SU-DHL-6 (cell line): Measurements from ENCODE around the gene VPS33A.

ENCODE experiments used
- H2AFZ ChIP-seq: fragments of 200-600 bp; sonication (generic); 2 replicates; pipeline ENCODE4 v1.6.1; 2014; ENCODE audit warnings: low read depth, mild to moderate bottlenecking, moderate library complexity, mixed read lengths, antibody characterized with exemption, low read length; ENCODE audit not compliant: severe bottlenecking
- H3F3A ChIP-seq: fragments of 200-600 bp; shearing (Covaris generic); 2 replicates; pipeline ENCODE4 v1.6.0; 2016; ENCODE audit warnings: antibody characterized with exemption, mild to moderate bottlenecking; ENCODE audit not compliant: insufficient read depth
- H3K27ac ChIP-seq: fragments of 200-600 bp; sonication (generic); 2 replicates; pipeline ENCODE4 v1.5.1; 2016; ENCODE audit warnings: low read depth, mild to moderate bottlenecking, low read length, moderate library complexity, mixed read lengths
- H3K27me3 ChIP-seq: fragments of 200-600 bp; sonication (generic), shearing (Covaris generic); 2 replicates; pipeline ENCODE4 v1.6.0; 2014; ENCODE audit warnings: mild to moderate bottlenecking, low read length
- H3K36me3 ChIP-seq: fragments of 200-600 bp; sonication (generic); 2 replicates; pipeline ENCODE4 v1.6.1; 2014; ENCODE audit warnings: mild to moderate bottlenecking, low read length, mixed read lengths
- H3K4me2 ChIP-seq: fragments of 300-600, 200-600 bp; shearing (Covaris generic), sonication (generic); 2 replicates; pipeline ENCODE4 v1.6.0; 2014; ENCODE audit warnings: low read length, low read depth, mild to moderate bottlenecking; ENCODE audit not compliant: poor library complexity, severe bottlenecking
- H3K4me3 ChIP-seq: fragments of 200-600 bp; sonication (generic); 2 replicates; pipeline ENCODE4 v1.5.1; 2014; ENCODE audit warnings: antibody characterized with exemption, low read length, mild to moderate bottlenecking, mixed read lengths; ENCODE audit not compliant: insufficient read depth, poor library complexity, severe bottlenecking
- H3K79me2 ChIP-seq: fragments of 200-600 bp; sonication (generic); 2 replicates; pipeline ENCODE4 v1.6.1; 2014; ENCODE audit warnings: mild to moderate bottlenecking, low read length, moderate library complexity; ENCODE audit not compliant: insufficient read depth
- H3K9ac ChIP-seq: fragments of 200-600 bp; sonication (generic); 2 replicates; pipeline ENCODE4 v1.7.0; 2014; ENCODE audit warnings: mild to moderate bottlenecking, low read length
- H3K9me2 ChIP-seq: fragments of 200-600 bp; sonication (generic); replicated peaks from 2 replicates; pipeline ENCODE4 v1.6.1; 2014; ENCODE audit warnings: low read length; ENCODE audit not compliant: insufficient read depth
- H3K9me3 ChIP-seq: fragments of 200-600 bp; sonication (generic); 2 replicates; pipeline ENCODE4 v1.6.1; 2014; ENCODE audit warnings: low read length, mixed read lengths; ENCODE audit not compliant: insufficient read depth
- H4K20me1 ChIP-seq: fragments of 200-600 bp; sonication (generic); 2 replicates; pipeline ENCODE4 v1.6.1; 2014; ENCODE audit warnings: low read depth, mild to moderate bottlenecking, antibody characterized with exemption, low read length, moderate library complexity, mixed read lengths
- CTCF ChIP-seq: fragments of 200-600 bp; sonication (generic); IDR thresholded peaks from one replicate; pipeline ENCODE4 v1.5.1; 2017; ENCODE audit warnings: antibody characterized with exemption, mild to moderate bottlenecking, low read length, moderate library complexity; ENCODE audit not compliant: insufficient read depth, poor library complexity, severe bottlenecking
- EZH2phosphoT487 ChIP-seq: fragments of 200-600 bp; sonication (generic), shearing (Covaris generic); conservative IDR thresholded peaks from 2 replicates; pipeline ENCODE4 v1.6.1; 2018; ENCODE audit warnings: mild to moderate bottlenecking, antibody characterized with exemption, low read length, moderate library complexity, mixed read lengths

Gene VPS33A

DNA sequence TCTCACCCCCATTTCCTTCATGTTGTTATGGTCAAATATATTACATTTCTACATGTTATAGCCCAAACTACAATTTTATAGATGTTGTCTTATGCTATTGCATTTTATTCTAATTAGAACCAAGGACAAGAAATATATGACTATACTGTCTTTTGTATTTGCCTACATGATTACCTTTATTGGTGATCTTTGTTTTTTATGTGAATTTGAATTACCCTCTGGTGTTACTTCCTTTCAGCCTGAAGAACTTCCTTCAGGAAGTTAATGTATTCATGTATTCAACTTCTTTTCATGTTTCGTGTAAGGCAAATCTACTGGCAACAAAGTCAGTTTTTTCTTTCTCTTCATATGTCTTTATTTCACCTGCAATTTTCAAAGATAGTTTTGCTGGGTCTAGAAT lies 71.5 kb downstream of the VPS33A start:
- Histone ChIP-seq H3K36me3 (no peaks in the 10 kb centered on the region), H3K9ac (no peak overlapping the region), H3K27ac (no peak overlapping the region), H3K9me2 (no peaks in the 10 kb centered on the region), H2AFZ (no peak overlapping the region), H3K4me2 (no peak overlapping the region), H3K9me3 (no peaks in the 10 kb centered on the region), H3K79me2 (no peaks in the 10 kb centered on the region), H4K20me1 (no peaks in the 10 kb centered on the region), H3F3A (no peaks in the 10 kb centered on the region), H3K27me3 (no peaks in the 10 kb centered on the region), H3K4me3 (no peak overlapping the region)
- TF ChIP-seq CTCF: no peak
- no peak for TF ChIP-seq EZH2phosphoT487

GRCh38 chr12:122192441-122192840 lies 73.9 kb downstream of the VPS33A start:
- TF ChIP-seq CTCF (no peak), EZH2phosphoT487 (no peak)
- Histone ChIP-seq H3K27me3 (no peaks in the 10 kb centered on the region), H3K9ac (no peak overlapping the region), H2AFZ (no peak overlapping the region), H3K9me2 (no peaks in the 10 kb centered on the region), H4K20me1 (no peaks in the 10 kb centered on the region), H3K4me3 (no peak overlapping the region), H3F3A (no peaks in the 10 kb centered on the region), H3K9me3 (no peaks in the 10 kb centered on the region), H3K79me2 (no peaks in the 10 kb centered on the region), H3K4me2 (no peak overlapping the region), H3K27ac (no peak overlapping the region), H3K36me3 (no peaks in the 10 kb centered on the region)

- TF ChIP-seq CTCF: peak; percentile 83
- no peak for TF ChIP-seq EZH2phosphoT487
- H3K9me3 ChIP-seq: no peaks in the 10 kb centered on the region
- H3K4me2 ChIP-seq: no peak overlapping the region
- no peaks in the 10 kb centered on the region for H3K27me3 ChIP-seq
- H3K9ac ChIP-seq: no peak overlapping the region
- no peak overlapping the region for H3K4me3 ChIP-seq
- no peaks in the 10 kb centered on the region for H3K79me2 ChIP-seq
- H4K20me1 ChIP-seq: no peaks in the 10 kb centered on the region
- no peak overlapping the region for H3K27ac ChIP-seq
- no peaks in the 10 kb centered on the region for H3F3A ChIP-seq
- H2AFZ ChIP-seq: no peak overlapping the region
- H3K36me3 ChIP-seq: no peaks in the 10 kb centered on the region
- no peaks in the 10 kb centered on the region for H3K9me2 ChIP-seq
Observed at GRCh38 chr12:122190842-122191668, 75.2 kb downstream of the VPS33A start.
